HL-60 (cell line): ENCODE results near the gene ALPL.

Experiments used
- DNase-seq, 2 experiments: peaks; one replicate each; pipeline ENCODE4 v3.0.0-alpha.2; 2010 to 2020; ENCODE audit warnings: low read depth in 1 of 2, low spot score in 1 of 2
- H3K27ac ChIP-seq: fragments of 250-450 bp; sonication (Bioruptor Pico); replicated peaks from 2 replicates; pipeline ENCODE4 v1.5.1; 2020; ENCODE audit warnings: mild to moderate bottlenecking, moderate library complexity
- H3K27me3 ChIP-seq: fragments of 250-450 bp; sonication (Bioruptor Pico); 2 replicates; pipeline ENCODE4 v1.5.1; 2021; ENCODE audit warnings: mild to moderate bottlenecking, moderate library complexity; ENCODE audit not compliant: insufficient read depth, poor library complexity, severe bottlenecking
- H3K4me3 ChIP-seq: replicated peaks from 2 replicates; pipeline ENCODE4 v1.5.1; 2011; ENCODE audit warnings: mild to moderate bottlenecking, control low read depth, low read length; ENCODE audit not compliant: insufficient read depth
- CTCF ChIP-seq: IDR thresholded peaks from one replicate; pipeline ENCODE4 v1.5.1; 2011; ENCODE audit warnings: low read length, control low read depth, inconsistent platforms; ENCODE audit not compliant: insufficient read depth
- GABPA ChIP-seq: IDR thresholded peaks from 2 replicates; pipeline ENCODE4 v1.6.1; 2012; ENCODE audit warnings: low read depth
- POLR2AphosphoS5 ChIP-seq: IDR thresholded peaks from 2 replicates; pipeline ENCODE4 v1.6.1; 2012; ENCODE audit warnings: low read depth
- REST ChIP-seq: IDR thresholded peaks from 2 replicates; pipeline ENCODE4 v1.6.1; 2012; ENCODE audit warnings: low read depth; ENCODE audit not compliant: insufficient replicate concordance
- SPI1 ChIP-seq: IDR thresholded peaks from 2 replicates; pipeline ENCODE4 v1.6.1; 2012; ENCODE audit warnings: low read depth, mild to moderate bottlenecking, borderline replicate concordance

The ALPL gene

GRCh38 chr1:21569820-21570527, 60.8 kb downstream of the ALPL start:
- H3K4me3 ChIP-seq: no peak overlapping the region
- no peak for TF ChIP-seq SPI1
- no peak for TF ChIP-seq CTCF
- no peak for TF ChIP-seq GABPA
- no peak for TF ChIP-seq REST
- TF ChIP-seq POLR2AphosphoS5: no peak
- peaks cover 14% of the 10 kb centered on the region for H3K27me3 ChIP-seq
- no peak for DNase-seq
- H3K27ac ChIP-seq: no peak overlapping the region

GRCh38 chr1:21570528-21570875, 61.3 kb downstream of the ALPL start:
- no peak overlapping the region for H3K4me3 ChIP-seq
- peaks cover 18% of the 10 kb centered on the region for H3K27me3 ChIP-seq
- TF ChIP-seq GABPA (no peak), REST (no peak), POLR2AphosphoS5 (no peak), CTCF (no peak), SPI1 (no peak)
- DNase-seq: no peak
- H3K27ac ChIP-seq: no peak overlapping the region

GRCh38 chr1:21570885-21571284, 61.7 kb downstream of the ALPL start:
- Histone ChIP-seq H3K27ac (no peak overlapping the region), H3K4me3 (no peak overlapping the region), H3K27me3 (peaks cover 18% of the 10 kb centered on the region)
- no peak for TF ChIP-seq SPI1
- no peak for TF ChIP-seq CTCF
- DNase-seq: no peak

GRCh38 chr1:21572221-21572620, 63.0 kb downstream of the ALPL start:
- no peak for DNase-seq
- Histone ChIP-seq H3K4me3 (no peak overlapping the region), H3K27me3 (peaks cover 18% of the 10 kb centered on the region), H3K27ac (no peak overlapping the region)
- no peak for TF ChIP-seq CTCF
- no peak for TF ChIP-seq GABPA
- TF ChIP-seq REST: no peak
- TF ChIP-seq SPI1: no peak
- TF ChIP-seq POLR2AphosphoS5: no peak
